Transverse colon (tissue), 4 donors: Measurements from ENCODE around the gene LDLRAD4.
"Not testable (repeated sequence)": the region's sequence is repeated elsewhere in the genome, so short reads cannot be mapped to it uniquely, and the experiment has no call there.

Experiments
- EP300 ChIP-seq: sonication (generic); formaldehyde crosslinking; IDR thresholded peaks from one replicate; pipeline ENCODE4 v1.6.1; 2017; ENCODE audit warnings: antibody characterized with exemption, low read depth
- POLR2AphosphoS5 ChIP-seq, 3 donors: sonication (generic); formaldehyde crosslinking; IDR thresholded peaks; one replicate each; pipeline ENCODE4 v1.6.1; 2016; ENCODE audit warnings: antibody characterized with exemption in 3 of 3
- TF ChIP-seq, protein P1 (sequence below), 5 experiments: fragments of 200-600 bp in 3 of 5; fragments of 450-650 bp in 2 of 5; sonication (generic) in 3 of 5; IDR thresholded peaks; 1 replicate in 2 of 5; 2 replicates in 3 of 5; pipeline ENCODE4 v1.5.1; 2016 to 2017; ENCODE audit warnings: antibody characterized with exemption in 5 of 5, inconsistent platforms in 3 of 5, mild to moderate bottlenecking in 2 of 5, moderate library complexity in 1 of 5

DNA sequence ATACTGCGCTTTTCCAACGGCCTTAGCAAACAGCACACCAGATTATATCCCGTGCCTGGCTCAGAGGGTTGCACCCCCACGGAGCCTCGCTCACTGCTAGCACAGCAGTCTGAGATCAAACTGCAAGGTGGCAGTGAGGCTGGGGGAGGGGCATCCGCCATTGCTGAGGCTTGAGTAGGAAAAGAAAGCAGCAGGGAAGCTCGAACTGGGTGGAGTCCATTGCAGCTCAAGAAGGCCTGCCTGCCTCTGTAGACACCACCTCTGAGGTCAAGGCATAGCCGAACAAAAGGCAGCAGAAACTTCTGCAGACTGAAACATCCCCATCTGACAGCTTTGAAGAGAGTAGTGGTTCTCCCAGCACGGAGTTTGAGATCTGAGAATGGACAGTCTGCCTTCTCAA is 471.5 kb downstream of the LDLRAD4 start:
- TF ChIP-seq, protein P1, sequence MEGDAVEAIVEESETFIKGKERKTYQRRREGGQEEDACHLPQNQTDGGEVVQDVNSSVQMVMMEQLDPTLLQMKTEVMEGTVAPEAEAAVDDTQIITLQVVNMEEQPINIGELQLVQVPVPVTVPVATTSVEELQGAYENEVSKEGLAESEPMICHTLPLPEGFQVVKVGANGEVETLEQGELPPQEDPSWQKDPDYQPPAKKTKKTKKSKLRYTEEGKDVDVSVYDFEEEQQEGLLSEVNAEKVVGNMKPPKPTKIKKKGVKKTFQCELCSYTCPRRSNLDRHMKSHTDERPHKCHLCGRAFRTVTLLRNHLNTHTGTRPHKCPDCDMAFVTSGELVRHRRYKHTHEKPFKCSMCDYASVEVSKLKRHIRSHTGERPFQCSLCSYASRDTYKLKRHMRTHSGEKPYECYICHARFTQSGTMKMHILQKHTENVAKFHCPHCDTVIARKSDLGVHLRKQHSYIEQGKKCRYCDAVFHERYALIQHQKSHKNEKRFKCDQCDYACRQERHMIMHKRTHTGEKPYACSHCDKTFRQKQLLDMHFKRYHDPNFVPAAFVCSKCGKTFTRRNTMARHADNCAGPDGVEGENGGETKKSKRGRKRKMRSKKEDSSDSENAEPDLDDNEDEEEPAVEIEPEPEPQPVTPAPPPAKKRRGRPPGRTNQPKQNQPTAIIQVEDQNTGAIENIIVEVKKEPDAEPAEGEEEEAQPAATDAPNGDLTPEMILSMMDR (IDR thresholded peaks at IDR 0.05) = not testable (repeated sequence)
- not testable (repeated sequence) for TF ChIP-seq POLR2AphosphoS5 (IDR thresholded peaks at IDR 0.05); EP300
